A549 (cell line): ENCODE data around the gene PCBP3. TPM values are rescaled to one million over a fixed set of nuclear protein-coding genes. Genes with fewer than 3 reads are reported as not detected.

Experiments
- ATAC-seq, 2 experiments: fragments of 200-7000 bp in 1 of 2; fragments of >200 bp in 1 of 2; cut with Nextera tagmentation in 1 of 2; cut with Tn5 transposase in 1 of 2; 3 replicates each; pipeline versions ENCODE4 v1.8.0 to v1.9.1; 2018 to 2020; ENCODE audit warnings: mild to moderate bottlenecking in 1 of 2, moderate library complexity in 1 of 2
- CTCF ChIA-PET: fragments of 300-600 bp; sonication (Branson Sonifier 250); formaldehyde crosslinking; extraction: SDS; loops from one replicate; lab custom pipeline; 2021; ENCODE audit warnings: antibody characterized with exemption, inconsistent platforms; lab: Yijun Ruan, JAX
- POLR2A ChIA-PET: fragments of 350-600 bp; formaldehyde crosslinking; extraction: SDS; loops from one replicate; lab custom pipeline; 2021; ENCODE audit warnings: antibody characterized with exemption, inconsistent platforms; lab: Yijun Ruan, JAX
- DNase-seq, 2 experiments: peaks; one replicate each; pipeline versions ENCODE4 v3.0.0 to v3.0.0-alpha.2; 2011 to 2016; ENCODE audit warnings: low read depth in 1 of 2, low spot score in 1 of 2
- FAIRE-seq: peaks from 2 replicates; lab custom pipeline; 2011; peaks lifted over from hg19 to GRCh38; lab: Jason Lieb, UNC
- H3K27ac ChIP-seq, 2 experiments: fragments of >200 bp; sonication (Bioruptor Twin); formaldehyde crosslinking; 3 replicates each; pipeline ENCODE4 v1.5.1; 2016 to 2017
- H3K4me1 ChIP-seq: fragments of >200 bp; sonication (Bioruptor Twin); formaldehyde crosslinking; 3 replicates; pipeline ENCODE4 v1.6.1; 2016
- H3K4me2 ChIP-seq: fragments of >200 bp; sonication (Bioruptor Twin); formaldehyde crosslinking; 3 replicates; pipeline ENCODE4 v1.6.1; 2016
- H3K4me3 ChIP-seq: fragments of >200 bp; sonication (Bioruptor Twin); formaldehyde crosslinking; 3 replicates; pipeline ENCODE4 v1.5.1; 2016
- H3K9me3 ChIP-seq: fragments of >200 bp; sonication (Bioruptor Twin); formaldehyde crosslinking; 3 replicates; pipeline ENCODE4 v1.6.1; 2016
- BHLHE40 ChIP-seq: IDR thresholded peaks from 2 replicates; pipeline ENCODE4 v1.6.1; 2012; ENCODE audit warnings: low read depth, low read length, inconsistent platforms
- CBX2 ChIP-seq: fragments of 200-600 bp; sonication (generic); IDR thresholded peaks from 2 replicates; pipeline ENCODE4 v1.6.1; 2016; ENCODE audit warnings: low read depth, mild to moderate bottlenecking, borderline replicate concordance
- CHD4 ChIP-seq: fragments of 200-600 bp; sonication (generic); IDR thresholded peaks from 2 replicates; pipeline ENCODE4 v1.6.1; 2016; ENCODE audit warnings: antibody characterized with exemption, mild to moderate bottlenecking, borderline replicate concordance
- EHMT2 ChIP-seq: fragments of 200-600 bp; sonication (generic); IDR thresholded peaks from 2 replicates; pipeline ENCODE4 v1.6.1; 2016; ENCODE audit warnings: antibody characterized with exemption, low read depth, mild to moderate bottlenecking, moderate library complexity
- ELK1 ChIP-seq: fragments of 150-350 bp; IDR thresholded peaks from 2 replicates; pipeline ENCODE4 v1.6.1; 2014; ENCODE audit warnings: low read depth, mild to moderate bottlenecking, low read length
- ESRRA ChIP-seq: fragments of 150-350 bp; IDR thresholded peaks from 2 replicates; pipeline ENCODE4 v1.6.1; 2014; ENCODE audit warnings: mild to moderate bottlenecking, low read length, borderline replicate concordance
- FOSB ChIP-seq: fragments of 250-450 bp; sonication (Bioruptor Pico); IDR thresholded peaks from 2 replicates; pipeline ENCODE4 v1.5.0; 2020; ENCODE audit warnings: mild to moderate bottlenecking, moderate library complexity
- FOXS1 ChIP-seq: fragments of 250-450 bp; sonication (Bioruptor Pico); IDR thresholded peaks from 2 replicates; pipeline ENCODE4 v1.5.0; 2020; ENCODE audit warnings: mild to moderate bottlenecking, moderate library complexity
- GATA3 ChIP-seq: IDR thresholded peaks from 2 replicates; pipeline ENCODE4 v1.6.1; 2012; ENCODE audit warnings: borderline replicate concordance
- HDAC2 ChIP-seq: fragments of 200-600 bp; sonication (generic); IDR thresholded peaks from 2 replicates; pipeline ENCODE4 v1.6.1; 2016
- HES2 ChIP-seq: fragments of >200 bp; sonication (Bioruptor Twin); formaldehyde crosslinking; IDR thresholded peaks from 2 replicates; pipeline ENCODE4 v1.6.1; 2016
- HOXB5 ChIP-seq: fragments of 250-450 bp; sonication (Bioruptor Pico); IDR thresholded peaks from 2 replicates; pipeline ENCODE4 v1.5.0; 2020; ENCODE audit warnings: mild to moderate bottlenecking, moderate library complexity
- MAZ ChIP-seq: fragments of 150-350 bp; IDR thresholded peaks from 2 replicates; pipeline ENCODE4 v1.6.1; 2014; ENCODE audit warnings: antibody characterized with exemption, low read depth, low read length, borderline replicate concordance
- MYC ChIP-seq: IDR thresholded peaks from 2 replicates; pipeline ENCODE4 v1.6.1; 2012; ENCODE audit warnings: mild to moderate bottlenecking, inconsistent platforms, low read length, improper control_type of control experiment, borderline replicate concordance
- NR3C1 ChIP-seq: fragments of >200 bp; sonication (Bioruptor Twin); formaldehyde crosslinking; IDR thresholded peaks from 3 replicates; pipeline ENCODE4 v1.6.1; 2017
- PHF8 ChIP-seq: fragments of 200-600 bp; sonication (generic); IDR thresholded peaks from 2 replicates; pipeline ENCODE4 v1.6.1; 2016; ENCODE audit warnings: low read depth, mild to moderate bottlenecking, antibody characterized with exemption, moderate library complexity, borderline replicate concordance
- POLR2AphosphoS2 ChIP-seq: conservative IDR thresholded peaks from 2 replicates; pipeline ENCODE4 v1.6.1; 2012; ENCODE audit warnings: low read length, improper control_type of control experiment, inconsistent platforms
- RCOR1 ChIP-seq: fragments of 150-350 bp; IDR thresholded peaks from 2 replicates; pipeline ENCODE4 v1.6.1; 2014; ENCODE audit warnings: antibody characterized with exemption, low read length, low read depth
- REST ChIP-seq: fragments of 200-600 bp; sonication (generic); IDR thresholded peaks from 2 replicates; pipeline ENCODE4 v1.6.1; 2016; ENCODE audit warnings: antibody characterized with exemption, mild to moderate bottlenecking, moderate library complexity
- RFX5 ChIP-seq: fragments of 450-650 bp; IDR thresholded peaks from 2 replicates; pipeline ENCODE4 v1.7.1; 2014; ENCODE audit warnings: antibody characterized with exemption, mild to moderate bottlenecking, moderate library complexity
- SMC3 ChIP-seq: fragments of >200 bp; sonication (Bioruptor Twin); formaldehyde crosslinking; IDR thresholded peaks from 3 replicates; pipeline ENCODE4 v1.6.1; 2018; ENCODE audit warnings: inconsistent platforms
- SREBF2 ChIP-seq: fragments of 450-650 bp; IDR thresholded peaks from 2 replicates; pipeline ENCODE4 v1.6.1; 2014; ENCODE audit warnings: mild to moderate bottlenecking, moderate library complexity
- TP53 ChIP-seq: fragments of 250-450 bp; sonication (Bioruptor Pico); IDR thresholded peaks from 2 replicates; pipeline ENCODE4 v1.5.0; 2021; ENCODE audit warnings: mild to moderate bottlenecking, moderate library complexity
- ZNF302 ChIP-seq: fragments of 250-450 bp; sonication (Bioruptor Pico); IDR thresholded peaks from 2 replicates; pipeline ENCODE4 v1.9.0; 2021; ENCODE audit warnings: inconsistent platforms, mild to moderate bottlenecking, moderate library complexity
- WGBS: methylation state at CpG from one replicate; pipeline ENCODE4 v1.1.6; 2017; ENCODE audit errors: missing lambda C conversion rate; 5-methylcytosine and 5-hydroxymethylcytosine counted together
- polyA plus RNA-seq, 4 experiments: library from polyadenylated mRNA; depleted of rRNA in 3 of 4; stranded (reverse); fragments of >200 nt; fragmentation: RNase III in 1 of 4; extraction: RNeasy Plus Mini Kit Qiagen cat#74134 plus additional on column Dnase treatment in 1 of 4; gene quantifications; 2 replicates in 3 of 4; 3 replicates in 1 of 4; pipeline ENCODE4 v1.2.3, GENCODE V29; 2011 to 2017
- TF ChIP-seq, protein P1 (sequence below): fragments of >200 bp; sonication (Bioruptor Twin); formaldehyde crosslinking; IDR thresholded peaks from 3 replicates; pipeline ENCODE4 v1.5.1; 2016
- TF ChIP-seq, protein P2 (sequence below): IDR thresholded peaks from 2 replicates; pipeline ENCODE4 v1.6.1; 2012

The PCBP3 gene
- polyA plus RNA-seq, 2 of the 4 experiments (the other 2 are of a cell fraction), result 0.30 to 0.34 TPM

- H3K4me1 ChIP-seq, result no peaks in the 10 kb centered on the region
- no peak for DNase-seq
- no peaks in the 10 kb centered on the region; the same call in 2 of the 3 replicates for H3K9me3 ChIP-seq
- no peak overlapping the region for H3K27ac ChIP-seq
- POLR2A ChIA-PET, result no interaction called here
- no peak overlapping the region for H3K4me3 ChIP-seq
- ATAC-seq, result no peak
- FAIRE-seq, result no peak
- CTCF ChIA-PET, result interaction anchor here (0.9 kb wide), 1 partner anchor 178 kb away, joined by 3 read pairs; no protein-coding TSS in a partner anchor
- 34% methylated on average over 3 of the region's 4 CpGs for WGBS
- TF ChIP-seq PHF8 (no peak), GATA3 (no peak), NR3C1 (no peak), POLR2AphosphoS2 (no peak), TP53 (CRISPR knock-in tag) (no peak), SMC3 (no peak), EHMT2 (no peak), FOXS1 (CRISPR knock-in tag) (no peak), SREBF2 (no peak), REST (no peak), ESRRA (no peak), FOSB (CRISPR knock-in tag) (no peak), BHLHE40 (no peak), MAZ (no peak), HES2 (no peak)
- TF ChIP-seq, protein P1, sequence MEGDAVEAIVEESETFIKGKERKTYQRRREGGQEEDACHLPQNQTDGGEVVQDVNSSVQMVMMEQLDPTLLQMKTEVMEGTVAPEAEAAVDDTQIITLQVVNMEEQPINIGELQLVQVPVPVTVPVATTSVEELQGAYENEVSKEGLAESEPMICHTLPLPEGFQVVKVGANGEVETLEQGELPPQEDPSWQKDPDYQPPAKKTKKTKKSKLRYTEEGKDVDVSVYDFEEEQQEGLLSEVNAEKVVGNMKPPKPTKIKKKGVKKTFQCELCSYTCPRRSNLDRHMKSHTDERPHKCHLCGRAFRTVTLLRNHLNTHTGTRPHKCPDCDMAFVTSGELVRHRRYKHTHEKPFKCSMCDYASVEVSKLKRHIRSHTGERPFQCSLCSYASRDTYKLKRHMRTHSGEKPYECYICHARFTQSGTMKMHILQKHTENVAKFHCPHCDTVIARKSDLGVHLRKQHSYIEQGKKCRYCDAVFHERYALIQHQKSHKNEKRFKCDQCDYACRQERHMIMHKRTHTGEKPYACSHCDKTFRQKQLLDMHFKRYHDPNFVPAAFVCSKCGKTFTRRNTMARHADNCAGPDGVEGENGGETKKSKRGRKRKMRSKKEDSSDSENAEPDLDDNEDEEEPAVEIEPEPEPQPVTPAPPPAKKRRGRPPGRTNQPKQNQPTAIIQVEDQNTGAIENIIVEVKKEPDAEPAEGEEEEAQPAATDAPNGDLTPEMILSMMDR, result no peak
- TF ChIP-seq, all 56 proteins: peak for 0
- H3K4me2 ChIP-seq, result no peak overlapping the region
These were observed 321.7 kb downstream of the PCBP3 start for GRCh38 chr21:45965084-45965809.

DNA sequence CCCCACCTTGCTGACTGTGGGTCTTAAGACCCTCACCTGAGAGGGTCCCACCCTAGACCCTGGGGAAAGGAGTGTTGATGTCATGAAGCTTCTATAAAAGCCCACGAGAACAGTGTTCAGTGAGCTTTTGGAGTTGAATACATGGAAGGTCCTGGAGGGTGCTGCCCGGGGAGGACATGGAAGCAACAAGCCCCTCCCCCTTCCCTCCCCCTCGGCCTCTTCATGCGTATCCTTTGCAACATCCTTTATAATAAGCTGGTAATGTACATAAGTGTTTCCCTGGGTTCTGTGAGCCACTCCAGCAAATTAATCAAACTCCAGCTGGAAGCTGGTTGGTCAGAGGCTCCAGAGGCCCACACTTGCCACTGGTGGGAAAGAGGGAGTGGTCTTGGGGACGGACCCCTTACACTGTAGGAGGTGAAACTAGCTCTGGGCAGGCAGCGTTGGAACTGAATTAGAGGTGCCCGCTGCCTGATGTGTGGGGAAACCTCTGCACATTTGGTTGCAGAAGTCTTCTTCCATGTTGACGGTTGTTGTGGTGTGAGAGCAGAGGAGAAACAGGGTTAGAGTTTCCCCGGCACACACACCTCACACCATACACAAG lies 323.4 kb downstream of the PCBP3 start:
- POLR2A ChIA-PET, result no interaction called here
- no peak for TF ChIP-seq ZNF302 (CRISPR knock-in tag)
- no peak for TF ChIP-seq SREBF2
- no peak for TF ChIP-seq ESRRA
- TF ChIP-seq RFX5, result no peak
- TF ChIP-seq HDAC2, result no peak
- no peak for TF ChIP-seq MYC
- no peak for TF ChIP-seq CBX2
- TF ChIP-seq, protein P2, sequence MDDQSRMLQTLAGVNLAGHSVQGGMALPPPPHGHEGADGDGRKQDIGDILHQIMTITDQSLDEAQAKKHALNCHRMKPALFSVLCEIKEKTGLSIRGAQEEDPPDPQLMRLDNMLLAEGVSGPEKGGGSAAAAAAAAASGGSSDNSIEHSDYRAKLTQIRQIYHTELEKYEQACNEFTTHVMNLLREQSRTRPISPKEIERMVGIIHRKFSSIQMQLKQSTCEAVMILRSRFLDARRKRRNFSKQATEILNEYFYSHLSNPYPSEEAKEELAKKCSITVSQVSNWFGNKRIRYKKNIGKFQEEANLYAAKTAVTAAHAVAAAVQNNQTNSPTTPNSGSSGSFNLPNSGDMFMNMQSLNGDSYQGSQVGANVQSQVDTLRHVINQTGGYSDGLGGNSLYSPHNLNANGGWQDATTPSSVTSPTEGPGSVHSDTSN, result no peak
- TF ChIP-seq HOXB5 (CRISPR knock-in tag), result no peak
- no peak for TF ChIP-seq ELK1
- TF ChIP-seq FOXS1 (CRISPR knock-in tag), result no peak
- no peak for TF ChIP-seq RCOR1
- TF ChIP-seq CHD4, result no peak
- WGBS, result 35% methylated on average over 9 of the region's 9 CpGs
- no peak for FAIRE-seq
- DNase-seq, result no peak
- Histone ChIP-seq H3K4me3 (no peak overlapping the region), H3K9me3 (no peaks in the 10 kb centered on the region; the same call in 2 of the 3 replicates), H3K27ac (no peak overlapping the region), H3K4me1 (no peaks in the 10 kb centered on the region), H3K4me2 (no peak overlapping the region)
- CTCF ChIA-PET, result no interaction called here
- ATAC-seq, result no peak
